GM18858 (cell line): ENCODE results near the gene TEX30.
A peak's percentile ranks its signal among the peaks of the same experiment; 100 is the strongest.
"Not testable (repeated sequence)": the region's sequence is repeated elsewhere in the genome, so short reads cannot be mapped to it uniquely, and the experiment has no call there.

Experiments
- ATAC-seq: cut with Tn5 transposase; IDR thresholded peaks from one replicate; pipeline ENCODE4 v1.9.1; 2021; ENCODE audit not compliant: unreplicated experiment

The TEX30 gene

DNA sequence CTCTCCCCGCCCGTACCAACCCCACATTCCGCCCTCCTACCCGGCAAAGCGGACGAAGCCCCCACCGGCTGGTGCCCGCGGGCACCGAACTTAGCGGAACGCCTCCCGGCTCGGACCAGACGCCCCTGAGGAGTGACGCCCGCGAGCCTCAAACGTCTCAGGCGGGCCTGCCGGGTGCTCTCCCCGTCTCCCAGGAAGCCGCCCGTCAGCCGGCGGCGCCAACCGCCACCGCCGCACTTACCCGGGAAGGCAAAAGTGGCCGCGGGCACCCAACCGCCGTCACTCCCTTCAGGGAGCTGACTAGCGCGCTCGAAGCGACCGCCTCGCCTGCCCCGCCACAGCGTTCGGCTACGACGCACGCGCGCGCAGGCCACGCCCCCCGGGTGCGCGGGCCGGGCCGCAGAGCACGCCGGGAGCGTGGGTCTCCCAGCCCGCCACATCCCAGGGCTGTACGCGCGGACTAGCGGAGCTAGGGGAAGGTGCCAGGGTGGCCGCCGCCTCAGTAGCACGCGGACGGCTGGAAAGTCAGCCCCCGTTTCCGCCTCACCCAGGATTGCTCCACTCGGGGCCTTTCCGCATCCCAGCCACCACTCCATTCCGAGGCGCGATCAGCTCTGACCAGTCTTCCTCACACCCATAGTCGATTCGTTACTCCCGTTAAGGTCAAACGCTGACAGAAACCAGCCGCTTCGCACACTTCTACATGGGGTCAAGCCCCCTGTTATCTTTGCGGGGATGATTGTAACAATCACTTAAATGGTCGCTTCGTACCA, at the start of gene TEX30:
TSS of gene TEX30 (minus strand) at position 346 of the 773 bp plus-strand sequence. CDS start 3,760 bp downstream, outside the sequence.
- peak; percentile 87 for ATAC-seq

- ATAC-seq = no peak
Observed at GRCh38 chr13:102817907-102818306, 44.3 kb upstream of the TEX30 start.

DNA sequence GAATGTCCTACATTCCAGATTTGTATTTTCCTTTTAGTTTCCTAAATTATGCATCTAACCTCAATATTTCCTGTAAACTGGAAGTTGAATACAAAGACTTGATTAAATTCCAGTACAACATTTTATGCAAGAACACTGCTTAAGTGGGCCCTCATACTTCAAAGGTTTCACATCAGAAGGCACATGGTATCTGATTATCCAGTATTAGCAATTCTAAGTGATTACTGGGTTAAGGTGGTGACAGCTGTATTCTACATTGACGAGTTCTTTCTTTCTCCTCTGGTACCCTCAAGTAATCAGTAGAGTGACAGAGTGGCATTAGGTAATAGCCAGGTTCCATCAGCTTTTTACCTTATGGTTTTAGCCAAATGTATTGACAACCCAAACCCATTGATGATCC, 43.7 kb upstream of the TEX30 start:
- ATAC-seq = no peak

DNA sequence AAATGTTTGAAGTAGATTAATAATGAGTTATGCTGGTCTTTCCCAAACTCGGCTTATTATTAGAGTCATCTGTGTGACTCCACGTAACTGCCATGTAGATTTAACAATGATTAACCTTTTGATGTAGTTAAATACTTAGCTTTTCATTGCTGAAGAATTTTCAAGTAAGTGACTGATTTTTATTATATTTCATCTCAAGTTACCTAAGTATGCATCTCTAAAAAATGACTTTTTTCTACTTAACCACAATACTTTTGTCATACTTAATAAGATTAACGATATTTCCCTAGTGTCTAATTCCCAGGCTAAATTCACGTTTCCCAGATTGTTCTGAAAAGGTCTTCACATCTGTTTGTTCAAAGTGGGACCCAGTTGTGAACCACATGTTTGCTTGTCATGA, 43.1 kb upstream of the TEX30 start:
- no peak for ATAC-seq

DNA sequence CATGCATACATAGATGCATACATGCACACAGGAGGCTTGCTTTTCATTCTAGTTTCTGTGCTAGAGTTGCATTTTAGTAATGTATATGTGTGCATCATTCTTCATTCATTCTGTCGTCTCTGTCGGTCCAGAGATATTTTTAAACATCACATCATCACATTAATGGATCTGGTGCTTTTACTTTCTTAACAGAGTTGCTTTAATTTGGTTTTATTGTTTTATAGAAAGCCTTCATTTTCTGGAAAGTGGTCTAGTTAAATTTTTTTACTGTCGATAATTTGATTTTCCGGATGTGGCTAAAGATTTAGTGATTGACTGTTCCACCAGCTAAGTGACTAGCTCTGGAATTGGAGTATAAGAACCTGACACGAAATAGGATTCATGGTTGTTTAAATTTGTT, 42.2 kb upstream of the TEX30 start:
- no peak for ATAC-seq

GRCh38 chr13:102814793-102815192, 41.2 kb upstream of the TEX30 start:
- ATAC-seq = no peak

DNA sequence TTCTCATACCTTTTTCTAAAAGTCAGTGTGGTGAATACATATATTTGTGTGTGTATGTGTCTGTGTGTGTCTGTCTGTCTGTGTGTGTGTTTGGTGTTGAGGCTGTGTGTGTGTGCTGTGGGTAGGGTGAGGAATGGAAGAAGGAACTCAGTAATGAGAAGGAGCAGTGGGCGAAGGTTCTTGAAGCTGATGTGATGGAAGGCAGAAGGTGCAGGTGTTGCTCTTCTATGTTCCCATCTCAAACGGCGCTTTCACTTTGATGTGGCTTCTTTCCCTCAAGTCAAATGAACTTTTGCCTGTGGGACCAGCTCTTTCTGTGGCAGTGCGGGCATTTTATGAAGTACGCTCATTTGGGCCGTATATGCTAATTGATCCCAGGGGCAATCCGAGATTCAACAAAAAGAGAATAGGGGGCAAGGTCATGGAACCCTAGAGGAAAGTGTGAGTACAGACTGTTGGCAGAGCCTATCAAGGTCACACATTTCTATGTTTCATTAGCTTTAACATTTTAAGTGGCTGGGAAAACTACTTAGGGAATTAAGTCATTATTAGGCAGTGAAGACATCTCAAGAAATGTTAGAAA, 40.5 kb upstream of the TEX30 start:
- no peak for ATAC-seq

DNA sequence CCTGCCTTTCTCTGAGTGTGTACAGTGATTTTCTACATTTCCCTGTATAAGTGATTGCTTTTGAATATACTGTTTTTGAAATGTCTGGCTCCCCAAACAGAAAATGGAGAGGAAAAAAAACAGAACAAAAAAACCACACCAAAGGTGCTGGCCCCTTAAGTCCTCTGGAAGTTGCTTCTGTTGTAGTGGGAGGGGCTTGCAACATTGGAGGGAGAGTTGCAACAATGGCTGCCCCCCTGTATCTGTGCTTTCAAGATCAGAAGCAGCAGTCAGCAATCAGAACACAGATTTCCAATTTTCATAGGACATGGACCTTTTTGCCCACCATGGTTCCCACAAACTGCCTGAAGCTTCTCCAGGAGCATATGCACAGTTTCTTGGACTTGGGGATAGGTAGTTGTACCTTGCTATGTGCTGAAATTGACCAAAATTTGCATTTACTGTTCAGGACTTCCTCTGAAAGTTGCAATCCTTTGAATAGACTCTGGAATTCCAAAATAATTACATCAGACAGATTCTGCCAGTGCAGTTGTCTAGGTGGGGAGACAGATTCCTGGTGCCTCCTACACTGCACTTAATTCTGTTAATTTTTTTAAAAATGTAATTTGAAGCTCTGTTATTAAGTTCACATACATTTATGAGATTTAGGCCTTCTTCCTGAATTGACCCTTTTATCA, 39.2 kb upstream of the TEX30 start:
- no peak for ATAC-seq

DNA sequence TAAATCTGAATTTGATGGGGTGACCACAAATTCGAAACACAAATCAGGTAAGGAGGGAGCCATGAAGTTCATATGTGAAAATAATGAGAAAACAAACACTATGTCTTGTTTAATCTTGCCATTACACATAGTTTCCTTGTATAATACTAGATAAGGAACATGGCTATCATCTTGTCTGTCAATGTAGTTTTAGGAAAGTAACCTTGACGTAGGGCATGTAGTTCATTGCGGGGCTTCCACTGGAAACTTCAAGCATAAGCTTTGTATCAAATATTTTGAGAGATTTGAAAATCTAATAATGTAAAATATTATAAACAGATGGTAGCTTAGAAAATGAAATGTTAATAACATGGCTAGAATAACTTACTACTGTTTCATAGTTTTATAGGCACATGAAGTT, 34.1 kb upstream of the TEX30 start:
- no peak for ATAC-seq

DNA sequence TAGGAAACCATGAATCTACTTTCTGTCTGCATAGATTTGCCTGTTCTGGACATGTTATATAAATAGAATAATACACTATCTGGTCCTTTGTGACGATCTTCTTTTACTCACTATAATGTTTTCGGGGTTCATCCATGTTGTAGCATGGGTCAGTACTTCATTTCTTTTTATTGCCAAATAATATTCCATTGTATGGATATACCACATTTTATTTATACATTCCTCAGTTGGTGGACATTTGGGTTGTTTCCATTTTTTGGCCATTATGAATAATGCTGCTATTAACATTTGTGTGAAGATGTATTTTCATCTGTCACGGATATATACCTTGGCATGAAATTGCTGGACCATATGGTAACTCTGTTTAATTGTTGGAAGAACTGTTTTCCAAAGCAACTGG, 32.1 kb upstream of the TEX30 start:
- ATAC-seq = no peak

GRCh38 chr13:102800145-102801041, 26.8 kb upstream of the TEX30 start:
- peak; percentile 64 for ATAC-seq

DNA sequence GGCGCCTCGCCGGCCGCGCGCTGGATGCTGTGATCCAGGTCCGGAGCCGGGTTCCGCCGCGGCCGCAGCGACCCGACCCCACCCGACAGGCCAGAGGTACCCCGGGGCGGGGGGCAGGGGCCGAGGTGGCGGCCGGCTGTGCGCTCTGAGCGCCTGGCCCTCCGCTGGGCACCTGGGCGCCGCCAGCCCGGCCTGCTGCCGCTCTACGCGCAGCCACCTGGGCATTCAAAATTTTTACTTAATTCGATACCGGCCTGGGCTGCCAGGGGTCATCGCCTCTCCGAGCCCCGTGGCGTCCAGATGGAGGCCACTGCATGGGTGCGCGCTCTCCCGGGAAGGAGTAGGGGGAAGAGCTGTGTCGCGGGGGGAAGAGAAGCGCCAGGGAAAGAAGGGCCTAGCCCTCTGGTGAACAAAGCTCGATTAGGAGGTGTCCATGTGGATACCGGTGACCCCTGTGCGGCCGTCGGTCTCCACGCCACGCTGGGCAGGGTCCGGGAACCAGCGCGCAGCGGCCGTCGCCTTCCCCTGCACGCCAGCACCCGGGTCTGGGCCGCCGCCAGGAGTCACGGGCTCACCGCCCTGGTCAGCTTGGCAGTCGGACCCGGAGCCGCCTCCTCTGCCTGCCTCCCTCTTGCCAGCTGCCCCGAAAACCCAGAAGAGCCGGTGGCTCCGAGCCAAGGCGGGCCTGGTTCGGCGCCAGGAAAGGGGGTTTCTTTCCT, 26.0 kb upstream of the TEX30 start:
- no peak for ATAC-seq

GRCh38 chr13:102798581-102799425, 25.2 kb upstream of the TEX30 start, which contains the start of the genes BIVM and POGLUT2:
Gene BIVM, plus strand, starts transcription at chr13:102799119. Its CDS starts 8,149 bp downstream, at chr13:102807268.
Gene POGLUT2, minus strand, starts transcription at chr13:102798976. Its CDS starts 306 bp downstream, at chr13:102798670.
- ATAC-seq = peak; percentile 79

DNA sequence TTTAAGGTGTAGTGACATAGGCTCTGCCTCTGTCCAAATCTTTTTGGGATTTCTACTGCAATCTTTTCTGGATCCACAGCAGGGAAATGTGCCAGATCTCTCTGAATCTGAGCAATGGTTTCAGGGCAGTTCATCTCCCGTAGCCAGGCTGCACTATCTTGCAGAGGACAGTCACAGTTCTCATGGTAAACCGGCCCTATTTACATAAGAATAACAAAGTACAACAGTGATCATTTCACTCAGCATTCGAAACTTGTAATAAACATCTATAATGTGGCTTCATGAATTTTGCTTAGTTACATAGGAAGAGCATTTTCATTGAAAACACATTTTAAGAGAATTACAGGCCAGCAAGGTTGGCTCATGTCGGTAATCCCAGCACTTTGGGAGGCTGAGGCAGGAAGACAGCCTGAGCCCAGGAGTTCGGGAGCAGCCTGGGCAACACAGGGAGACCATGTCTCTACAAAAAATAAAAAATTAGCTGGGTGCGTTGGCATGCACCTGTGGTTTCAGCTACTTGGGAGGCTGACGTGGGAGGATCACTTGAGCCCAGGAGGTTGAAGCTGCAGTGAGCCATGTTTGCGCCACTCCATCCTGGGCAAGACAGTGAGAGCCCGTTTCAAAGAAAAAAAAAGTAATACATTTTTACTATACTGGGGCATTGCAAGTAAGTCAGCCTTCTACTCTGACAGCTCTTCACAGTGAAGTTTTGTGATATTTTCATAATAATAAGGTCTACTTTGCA, 20.2 kb upstream of the TEX30 start:
- no peak for ATAC-seq

DNA sequence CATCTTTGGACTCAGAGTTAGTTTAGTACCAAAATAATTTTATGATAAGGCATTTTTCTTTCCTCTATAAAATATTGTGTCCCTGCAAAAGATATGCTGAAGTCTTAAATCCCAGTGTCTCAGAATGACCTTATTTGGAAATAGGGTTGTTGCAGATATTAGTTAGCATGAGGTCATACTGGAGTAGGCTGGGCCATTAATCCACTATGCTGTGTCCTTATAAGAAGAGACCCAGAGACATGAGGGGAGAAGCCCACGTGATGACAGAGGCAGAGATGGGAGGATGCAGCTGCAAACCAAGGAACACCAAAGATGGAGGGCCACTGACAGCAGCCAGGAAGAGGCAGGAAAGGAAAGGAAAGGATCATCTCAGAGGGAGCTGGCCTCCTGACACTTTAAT, 18.8 kb upstream of the TEX30 start:
- no peak for ATAC-seq

DNA sequence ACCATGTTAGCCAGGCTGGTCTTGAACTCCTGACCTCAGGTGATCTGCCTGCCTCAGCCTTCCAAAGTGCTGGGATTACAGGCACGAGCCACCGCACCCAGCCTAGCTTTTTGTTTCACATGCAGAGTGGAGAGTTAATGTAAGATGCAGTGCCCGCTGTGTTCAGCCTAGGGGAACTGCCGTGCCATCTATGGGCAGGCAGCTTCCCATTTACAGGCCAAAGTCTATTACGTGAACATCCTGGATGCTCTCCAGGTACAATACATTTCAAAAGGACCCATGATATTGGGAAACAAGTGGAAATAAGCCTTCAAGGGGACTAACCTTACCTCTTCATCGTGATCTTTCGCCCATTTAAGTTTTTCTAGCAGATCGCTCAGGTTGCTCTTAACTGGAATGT, 15.1 kb upstream of the TEX30 start:
- no peak for ATAC-seq

- ATAC-seq = no peak
Observed at GRCh38 chr13:102784483-102784882, 10.9 kb upstream of the TEX30 start.

- no peak for ATAC-seq
Observed at GRCh38 chr13:102781591-102781990, 8.0 kb upstream of the TEX30 start.

GRCh38 chr13:102780656-102781055, 7.1 kb upstream of the TEX30 start:
- ATAC-seq = not testable (repeated sequence)
